COLO668 (cell line): ENCODE results near the gene ZNF594.
"Not testable (repeated sequence)": the region's sequence is repeated elsewhere in the genome, so short reads cannot be mapped to it uniquely, and the experiment has no call there.

ENCODE experiments used
- DNase-seq: peaks from one replicate; lab custom pipeline; 2025; ENCODE audit not compliant: unreplicated experiment; lab: John Stamatoyannopoulos, UW

Gene ZNF594

DNA sequence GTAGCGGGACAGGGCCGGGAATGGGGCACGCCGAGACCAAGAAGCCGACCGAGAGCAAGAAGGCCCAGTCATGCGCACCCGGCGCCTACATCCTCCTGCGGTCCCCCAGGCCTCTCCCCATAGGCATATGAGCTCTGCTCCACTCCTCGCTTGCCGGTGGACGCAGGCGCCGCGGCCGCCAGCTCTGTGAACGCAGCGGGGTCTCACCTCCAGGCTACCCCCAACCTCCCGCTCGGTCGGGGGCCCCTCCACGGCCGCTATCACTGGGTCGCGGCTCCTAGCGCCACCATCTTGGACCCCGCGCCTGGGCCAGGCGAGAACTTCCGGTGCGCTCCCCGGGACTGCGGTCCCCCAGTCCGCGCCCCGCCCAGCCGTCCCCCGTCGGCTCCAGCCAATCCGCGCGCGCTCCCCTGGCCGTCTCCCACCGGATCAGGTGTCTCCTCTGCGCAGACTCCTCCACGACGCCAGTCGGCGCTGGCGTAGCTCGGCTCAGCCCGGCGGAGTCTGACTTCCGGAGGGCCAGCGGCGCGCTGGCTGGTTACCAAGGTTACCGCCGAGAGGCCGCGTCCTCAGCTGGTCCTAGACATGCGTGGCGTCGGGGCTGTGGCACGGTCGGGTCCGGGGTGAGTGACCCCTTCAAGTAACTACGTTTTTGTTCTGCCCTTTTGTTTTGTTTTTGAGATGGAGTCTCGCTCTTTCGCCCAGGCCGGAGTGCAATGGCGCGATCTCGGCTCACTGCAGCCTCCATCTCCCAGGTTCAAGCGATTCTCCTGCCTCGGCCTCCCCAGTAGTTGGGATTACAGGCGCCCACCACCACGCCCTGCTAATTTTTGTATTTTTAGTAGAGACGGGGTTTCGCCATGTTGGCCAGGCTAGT, at the start of gene ZNF594:
TSS of gene ZNF594 (minus strand) at position 328 of the 877 bp plus-strand sequence. CDS start 7,612 bp downstream, outside the sequence.
- DNase-seq: peak; percentile 94

DNA sequence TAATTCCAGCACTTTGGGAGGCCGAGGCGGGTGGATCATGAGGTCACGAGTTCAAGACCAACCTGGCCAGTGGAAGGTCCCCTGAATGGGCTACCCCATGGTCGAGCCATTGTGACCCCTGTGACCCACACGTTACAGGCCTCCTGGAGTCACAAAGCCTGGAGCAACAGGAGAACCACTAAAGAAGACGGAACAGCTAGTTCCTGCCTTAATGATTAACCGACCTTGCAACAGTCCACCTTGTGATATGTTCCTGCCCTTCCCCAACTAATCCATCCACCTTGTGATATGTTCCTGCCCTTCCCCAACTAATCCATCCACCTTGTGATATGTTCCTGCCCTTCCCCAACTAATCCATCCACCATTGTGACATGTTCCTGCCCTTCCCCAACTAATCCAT, 48.1 kb upstream of the ZNF594 start:
- not testable (repeated sequence) for DNase-seq

DNA sequence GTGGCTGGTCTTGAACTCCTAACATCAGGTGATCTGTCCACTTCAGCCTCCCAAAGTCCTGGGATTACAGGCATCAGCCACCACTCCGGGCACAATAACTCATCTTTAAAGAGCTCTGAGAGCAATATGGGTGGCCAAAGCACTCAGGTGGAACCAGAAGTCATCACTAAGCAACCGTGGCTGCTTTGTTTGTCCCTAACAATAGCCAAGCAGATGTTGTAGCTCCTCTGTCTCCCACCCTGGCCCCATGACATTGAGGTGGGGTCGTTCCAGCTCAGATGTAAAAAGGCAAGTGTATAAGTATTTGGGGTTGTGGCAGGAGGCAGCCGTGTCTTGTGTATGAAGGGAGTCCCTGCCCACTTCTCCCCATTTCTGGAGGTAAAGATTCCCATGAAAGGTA, 46.7 kb upstream of the ZNF594 start:
- DNase-seq: peak; percentile 1

DNA sequence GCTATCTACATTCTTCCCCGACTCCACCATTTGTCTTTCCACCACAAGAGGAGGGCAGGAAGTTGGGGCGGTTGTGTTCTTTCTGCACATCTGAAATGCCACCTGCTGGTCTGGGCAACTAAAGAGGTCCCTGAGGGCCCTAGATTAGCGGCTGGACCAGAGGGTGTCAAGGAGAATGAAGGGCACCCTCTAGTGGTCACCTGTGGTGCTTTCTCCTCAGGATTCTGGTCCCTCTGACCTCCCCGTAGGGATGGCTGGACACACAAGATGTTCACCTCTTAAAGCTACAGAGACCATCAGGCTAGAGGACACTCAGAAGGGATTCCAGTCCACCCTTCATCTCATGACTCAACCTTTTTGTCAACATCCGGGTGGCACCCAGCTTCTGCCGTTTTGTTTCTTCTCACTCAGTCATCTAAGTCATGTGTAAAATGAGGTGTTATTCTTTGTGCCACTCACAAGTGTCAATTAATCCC, 45.9 kb upstream of the ZNF594 start:
- DNase-seq: peak; percentile 72

DNA sequence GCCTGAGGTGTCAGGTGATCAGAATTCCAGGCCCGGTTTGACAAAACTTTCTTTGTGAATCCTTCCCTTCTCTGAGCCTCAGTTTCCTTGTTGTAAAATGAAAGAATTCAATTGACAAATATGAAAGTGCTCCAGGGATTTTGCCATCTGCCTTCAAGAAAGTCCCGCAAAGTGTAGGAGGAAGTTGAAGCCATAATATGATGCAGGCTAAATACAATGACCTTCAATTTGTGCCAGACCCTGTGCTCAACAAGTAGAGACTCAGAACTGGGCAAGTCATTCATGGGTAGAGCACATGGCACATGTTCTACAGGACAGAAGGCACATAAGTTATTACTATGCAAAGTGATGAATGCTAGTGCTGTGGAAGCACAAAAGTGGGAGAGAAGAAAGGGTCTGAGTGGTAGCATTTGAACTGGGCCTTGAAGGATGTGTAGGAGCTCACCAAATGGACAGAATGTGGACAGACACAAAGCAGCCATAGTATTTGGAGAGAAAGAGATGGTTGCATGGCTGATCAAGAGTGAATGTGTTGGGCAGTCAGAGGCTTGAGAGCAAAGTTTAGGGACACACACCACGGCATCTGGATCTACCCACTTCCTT, 45.4 kb upstream of the ZNF594 start:
- DNase-seq: no peak

DNA sequence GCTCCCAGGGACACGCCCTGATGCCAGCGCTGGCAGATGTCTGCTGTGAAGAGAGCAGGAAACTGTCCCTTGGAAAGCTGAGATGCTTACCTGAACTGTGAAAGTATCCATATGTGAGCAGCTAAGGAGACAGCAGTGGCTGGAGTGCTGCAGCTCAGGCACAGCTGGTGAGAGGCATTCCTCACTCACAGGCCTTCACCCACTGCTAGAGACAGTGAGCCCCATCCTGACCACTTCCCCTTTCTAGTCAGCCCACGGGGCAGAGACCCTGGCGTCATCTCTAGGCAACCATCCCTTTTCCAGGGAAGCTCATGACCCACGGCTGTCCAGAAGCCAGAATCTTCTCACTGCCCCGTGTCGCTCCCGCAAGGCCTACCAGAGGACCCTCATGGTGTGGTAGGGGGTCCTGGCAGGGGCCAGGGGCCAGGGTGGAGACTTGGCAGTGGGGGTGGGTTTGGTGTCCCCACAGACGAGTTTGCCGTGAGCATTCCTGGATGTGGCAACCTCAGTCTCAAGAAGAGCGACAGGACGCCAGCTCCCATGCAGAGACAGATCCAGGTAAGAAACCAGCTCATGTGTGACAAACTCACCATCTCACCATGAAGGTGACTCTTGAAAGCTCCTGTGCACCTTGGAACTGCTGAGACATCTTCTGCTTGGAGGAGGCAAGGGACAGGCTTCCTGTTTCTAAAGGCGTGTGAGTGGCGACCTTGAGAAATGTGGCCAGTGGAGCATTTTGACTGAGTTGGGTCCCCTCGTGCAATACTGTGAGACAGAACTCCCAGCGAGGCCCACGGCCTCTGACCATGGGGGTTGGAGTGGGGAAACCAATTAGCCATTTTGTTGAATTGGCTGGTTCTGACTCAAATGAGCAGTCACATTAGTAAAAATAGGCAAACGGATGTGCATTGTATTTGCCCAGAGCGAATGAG, 43.2 kb upstream of the ZNF594 start, which contains the start of gene SCIMP:
TSS of gene SCIMP (minus strand) at position 216 of the 932 bp plus-strand sequence. CDS start at position 111, 105 bp downstream.
- peak; percentile 13 for DNase-seq

DNA sequence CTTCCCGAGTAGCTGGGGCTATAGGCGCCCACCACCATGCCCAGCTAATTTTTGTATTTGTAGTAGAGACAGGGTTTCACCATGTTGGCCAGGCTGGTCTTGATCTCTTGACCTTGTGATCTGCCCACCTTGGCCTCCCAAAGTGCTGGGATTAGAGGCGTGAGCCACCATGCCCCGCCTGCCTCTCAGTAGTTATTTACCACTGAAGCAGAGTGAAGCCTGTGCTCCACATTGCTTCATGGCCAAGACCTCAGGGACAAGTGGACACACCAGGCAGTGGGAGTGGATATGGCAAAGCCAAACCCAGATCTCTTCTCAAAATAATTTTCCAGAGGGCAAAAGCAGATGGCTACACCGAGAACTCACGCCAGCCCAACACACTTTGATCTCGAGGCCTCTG, 41.8 kb upstream of the ZNF594 start:
- not testable (repeated sequence) for DNase-seq

DNA sequence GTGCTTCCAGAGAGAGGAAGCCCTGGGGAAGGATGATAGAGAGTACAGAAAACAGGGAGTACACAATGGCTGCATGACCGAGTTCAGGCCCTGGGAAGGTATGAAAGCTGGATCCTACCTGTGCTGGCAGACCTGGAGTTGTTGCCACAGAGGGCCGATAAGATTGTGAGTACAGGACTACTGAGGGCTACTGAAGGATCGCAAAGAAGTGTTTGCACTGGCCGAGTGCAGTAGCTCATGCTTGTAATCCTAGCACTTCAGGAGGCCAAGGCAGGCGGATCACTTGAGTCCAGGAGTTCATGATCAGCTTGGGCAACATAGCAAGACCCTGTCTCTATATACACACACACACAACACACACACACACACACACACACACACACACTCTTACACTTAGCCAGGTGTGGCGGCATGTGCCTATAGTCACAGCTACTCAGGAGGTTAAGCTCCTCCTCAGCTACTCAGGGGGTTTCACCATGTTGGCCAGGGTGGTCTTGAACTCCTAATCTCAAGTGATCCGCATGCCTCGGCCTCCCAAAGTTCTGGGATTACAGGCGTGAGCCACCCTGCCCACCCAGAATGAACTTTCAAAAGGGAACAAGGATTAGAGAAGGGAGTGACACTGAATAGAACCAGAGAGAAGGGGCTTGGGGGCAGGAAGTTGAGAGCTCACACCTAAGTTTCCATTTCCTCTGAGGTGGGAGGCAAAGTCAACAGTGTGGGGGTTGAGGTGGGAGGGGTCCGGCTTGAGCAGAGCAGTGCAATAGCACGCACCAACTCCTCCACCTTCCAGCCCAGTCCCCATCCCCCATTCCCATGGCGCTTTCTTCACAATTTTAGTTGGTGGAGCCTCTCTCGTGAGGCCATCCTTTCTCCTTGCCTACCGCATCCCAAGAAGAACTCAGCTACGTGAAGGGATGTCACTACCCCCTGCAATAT, 35.5 kb upstream of the ZNF594 start:
- no peak for DNase-seq

DNA sequence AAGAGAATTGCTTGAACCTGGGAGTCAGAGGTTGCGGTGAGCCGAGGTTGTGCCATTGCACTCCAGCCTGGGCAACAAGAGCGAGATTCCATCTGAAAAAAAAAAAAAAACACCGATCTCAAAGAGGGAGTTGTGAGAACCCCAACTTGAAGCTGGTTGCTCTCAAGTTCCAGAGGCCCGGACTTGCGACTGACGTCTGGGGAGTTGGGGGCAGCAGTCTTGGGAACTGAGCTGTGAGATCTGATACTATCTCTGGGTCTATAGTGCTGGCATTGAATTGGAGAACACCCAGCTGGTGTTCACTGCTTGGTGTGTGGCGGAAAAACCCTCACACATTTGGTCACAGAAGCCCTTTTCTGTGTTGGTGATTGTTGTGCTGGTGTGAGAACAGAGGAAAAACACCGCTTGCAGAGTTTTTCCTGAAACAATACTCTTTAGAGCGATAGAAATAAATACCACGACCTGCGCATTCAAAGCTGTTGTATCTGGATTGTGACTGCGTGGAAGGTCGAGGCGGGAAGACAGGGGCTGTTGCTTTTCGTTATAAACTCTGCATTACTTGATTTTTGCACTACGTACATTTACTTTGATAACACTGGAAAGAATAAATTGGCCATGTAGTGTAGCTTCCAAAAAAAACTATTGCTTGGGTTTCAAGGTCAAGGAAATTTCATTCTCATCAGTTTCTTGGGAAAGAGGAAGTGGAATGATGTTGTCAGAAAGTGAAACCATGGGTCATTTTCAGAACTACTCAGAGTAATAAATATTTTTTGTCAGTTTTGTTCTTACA, 34.2 kb upstream of the ZNF594 start:
- no peak for DNase-seq

DNA sequence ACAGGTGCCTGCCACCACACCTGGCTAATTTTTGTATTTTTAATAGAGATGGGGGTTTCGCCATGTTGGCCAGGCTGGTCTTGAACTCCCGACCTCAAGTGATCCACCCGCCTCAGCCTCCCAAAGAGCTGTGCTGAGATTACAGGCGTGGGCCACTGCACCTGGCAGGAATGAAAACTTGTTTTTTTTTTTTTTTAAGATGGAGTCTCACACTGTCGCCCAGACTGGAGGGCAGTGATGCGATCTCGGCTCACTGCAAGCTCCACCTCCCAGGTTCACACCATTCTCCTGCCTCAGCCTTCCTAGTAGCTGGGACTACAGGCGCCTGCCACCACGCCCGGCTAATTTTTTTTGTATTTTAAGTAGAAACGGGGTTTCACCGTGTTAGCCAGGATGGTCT, 30.2 kb upstream of the ZNF594 start:
- not testable (repeated sequence) for DNase-seq

DNA sequence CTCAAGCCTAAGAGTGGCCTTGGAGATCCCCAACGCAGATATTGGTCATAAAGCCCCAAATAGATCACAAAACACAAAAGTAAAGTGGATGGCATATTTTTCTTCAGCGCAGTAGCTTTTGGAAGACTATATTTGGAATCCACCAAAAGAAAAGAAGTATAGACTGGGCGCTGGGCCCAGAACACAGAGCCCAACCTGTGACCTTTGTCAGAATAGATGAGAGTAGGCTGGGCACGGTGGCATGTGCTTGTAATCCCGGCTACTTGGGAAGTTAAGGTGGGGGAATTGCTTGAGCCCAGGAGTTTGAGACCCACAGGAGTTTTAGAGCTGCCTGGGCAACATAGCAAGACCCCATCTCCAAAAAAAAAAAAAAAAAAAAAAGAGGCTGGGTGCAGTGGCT, 28.4 kb upstream of the ZNF594 start:
- no peak for DNase-seq

DNA sequence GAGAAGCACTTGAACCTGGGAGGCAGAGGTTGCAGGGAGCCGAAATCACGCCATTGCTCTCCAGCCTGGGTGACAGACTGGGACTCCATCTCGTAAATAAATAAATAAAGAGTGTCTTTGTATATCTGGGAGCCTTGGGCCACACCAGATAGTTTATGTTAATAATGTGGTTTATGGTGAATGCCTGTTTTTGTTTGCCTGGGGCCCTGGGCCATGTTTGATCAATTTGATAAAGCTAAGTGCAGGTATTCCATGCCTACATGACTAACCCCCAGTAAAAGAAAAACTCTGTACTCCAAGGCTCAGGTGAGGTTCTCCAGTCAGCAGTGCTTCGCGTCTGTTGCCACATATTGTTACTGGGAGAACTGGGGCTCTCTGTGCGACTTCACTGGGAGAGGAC, 27.9 kb upstream of the ZNF594 start:
- no peak for DNase-seq

DNA sequence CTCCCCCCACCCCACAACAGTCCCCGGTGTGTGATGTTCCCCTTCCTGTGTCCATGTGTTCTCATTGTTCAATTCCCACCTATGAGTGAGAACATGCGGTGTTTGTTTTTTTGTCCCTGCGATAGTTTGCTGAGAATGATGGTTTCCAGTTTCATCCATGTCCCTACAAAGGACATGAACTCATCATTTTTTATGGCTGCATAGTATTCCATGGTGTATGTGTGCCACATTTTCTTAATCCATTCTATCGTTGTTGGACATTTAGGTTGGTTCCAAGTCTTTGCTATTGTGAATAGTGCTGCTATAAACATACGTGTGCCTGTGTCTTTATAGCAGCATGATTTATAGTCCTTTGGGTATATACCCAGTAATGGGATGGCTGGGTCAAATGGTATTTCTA, 25.9 kb upstream of the ZNF594 start:
- not testable (repeated sequence) for DNase-seq

DNA sequence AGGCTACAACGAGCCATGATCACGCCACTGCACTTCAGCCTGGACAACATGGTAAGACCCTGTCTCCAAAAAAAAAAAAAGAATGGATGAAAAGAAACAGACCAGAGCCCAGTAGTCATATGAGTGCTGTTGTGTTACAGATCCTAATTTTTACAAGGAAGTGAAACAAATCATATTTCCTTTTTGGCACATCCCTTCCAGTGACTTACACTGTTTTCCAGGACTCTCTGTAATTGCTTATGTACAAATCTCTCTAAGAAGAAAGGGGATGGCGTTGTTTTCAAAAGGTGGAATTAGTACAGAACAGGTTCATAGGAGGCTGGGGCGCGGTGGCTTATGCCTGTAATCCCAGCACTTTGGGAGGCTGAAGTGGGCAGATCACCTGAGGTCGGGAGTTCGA, 19.8 kb upstream of the ZNF594 start:
- DNase-seq: no peak

DNA sequence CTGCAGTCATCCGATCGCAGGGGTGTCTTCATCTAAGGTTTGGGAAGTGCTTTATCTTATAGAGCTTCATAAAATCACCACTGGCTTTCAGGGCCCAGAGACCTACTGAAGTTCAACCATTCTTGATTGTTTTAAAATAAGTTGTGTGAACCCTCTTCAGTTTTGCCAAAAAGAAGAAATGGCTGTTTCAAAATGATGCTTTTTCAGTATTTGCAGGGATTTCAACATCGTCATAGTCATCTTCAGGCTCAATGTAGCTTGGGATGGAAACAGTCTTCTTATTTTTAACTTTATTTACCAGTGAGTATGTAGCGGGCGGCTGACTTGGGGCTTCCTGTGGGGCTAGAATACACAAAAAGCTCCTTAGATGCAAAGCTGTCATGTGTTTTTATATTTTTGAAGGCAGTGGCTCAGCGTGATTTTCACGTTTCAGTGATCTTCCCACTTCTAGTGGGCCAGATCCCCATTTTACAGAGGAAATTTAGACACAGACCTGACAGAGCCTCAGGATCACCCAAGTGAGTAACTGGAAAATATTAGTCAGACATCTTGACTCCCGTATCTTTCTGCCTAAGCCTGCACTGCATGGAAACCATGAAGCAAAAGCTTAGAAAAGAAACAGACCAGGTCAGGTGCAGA, 19.1 kb upstream of the ZNF594 start:
- no peak for DNase-seq

DNA sequence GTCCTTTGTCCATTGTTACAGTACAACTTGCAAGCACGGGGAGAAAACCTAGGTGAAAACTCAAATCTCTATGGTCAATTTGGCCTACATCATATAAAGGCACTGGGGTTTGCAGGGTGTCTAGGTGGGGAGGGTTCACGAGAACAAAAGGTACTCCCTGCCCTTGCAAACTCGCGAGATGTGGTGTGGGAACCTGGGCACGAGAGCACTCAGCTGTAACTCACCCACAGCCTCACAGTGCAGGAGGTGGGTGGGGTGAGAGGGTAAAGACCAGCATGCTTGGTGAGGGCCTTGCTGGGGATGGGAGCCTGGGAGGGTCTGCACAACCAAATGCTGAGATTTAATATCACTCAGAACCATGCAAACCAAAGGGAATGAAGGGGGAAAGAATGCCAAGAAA, 18.4 kb upstream of the ZNF594 start:
- no peak for DNase-seq

DNA sequence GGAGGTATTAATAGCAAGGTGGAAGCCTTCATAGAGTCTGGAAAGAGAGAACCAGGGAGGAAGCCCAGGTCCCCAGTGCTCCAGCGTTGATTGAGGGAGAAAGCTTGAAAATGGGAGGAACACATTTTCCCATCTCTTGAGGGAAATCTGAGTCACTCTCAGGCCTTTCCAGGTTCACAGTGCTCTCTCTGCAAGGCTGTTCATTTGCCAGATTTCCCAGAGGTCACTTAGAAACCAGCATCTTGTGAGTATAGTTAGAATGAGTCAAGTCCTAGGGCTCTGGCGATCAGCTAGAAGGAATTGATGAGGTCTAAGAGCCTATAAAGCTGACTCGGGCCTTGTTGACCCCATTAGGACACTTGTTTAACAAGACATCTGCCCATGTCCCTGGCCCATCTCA, 17.7 kb upstream of the ZNF594 start:
- no peak for DNase-seq

DNA sequence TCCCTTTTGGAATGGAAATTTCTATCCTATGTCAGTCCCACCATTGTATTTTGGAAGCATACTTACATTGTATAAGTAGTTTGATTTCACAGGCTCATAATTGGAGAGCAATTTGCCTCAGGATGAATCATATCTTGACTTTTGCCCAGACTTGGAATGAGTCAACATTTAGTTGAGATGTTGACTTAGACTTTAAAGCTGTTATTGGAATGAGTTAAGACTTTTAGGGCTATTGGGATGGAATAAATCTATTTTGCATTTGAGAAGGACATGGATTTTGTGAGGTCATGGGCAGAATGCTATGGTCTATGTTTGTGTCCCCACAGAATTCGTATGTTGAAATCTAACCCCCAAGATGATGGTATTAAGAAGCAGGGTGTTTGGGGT, 12.2 kb upstream of the ZNF594 start:
- no peak for DNase-seq
